Measurements from ENCODE around the gene EMCN.
"Not testable (repeated sequence)": the region's sequence is repeated elsewhere in the genome, so short reads cannot be mapped to it uniquely, and the experiment has no call there.

The EMCN gene

GRCh38 chr4:100417565-100417964 lies 100.3 kb downstream of the EMCN start:
- no peak overlapping the region for H3K4me3 ChIP-seq (replicated peaks in 1 of 2; ENCODE audit: low read depth in 2 of 2, low read length in 2 of 2)
- TF ChIP-seq CTCF (IDR thresholded peaks at IDR 0.05; ENCODE audit: low read depth, low read length) = no peak
- DNase-seq (ENCODE audit: low read depth in 2 of 2) = peak; percentile 48 to 65

GRCh38 chr4:100414016-100414790 lies 103.6 kb downstream of the EMCN start:
- TF ChIP-seq CTCF (IDR thresholded peaks at IDR 0.05; ENCODE audit: low read depth, low read length) = no peak
- no peak for DNase-seq (ENCODE audit: low read depth in 2 of 2)

GRCh38 chr4:100391863-100392262 lies 126.0 kb downstream of the EMCN start:
- peak; percentile 54 to 67 for DNase-seq (ENCODE audit: low read depth in 2 of 2)
- no peak overlapping the region for H3K4me3 ChIP-seq (replicated peaks in 1 of 2; ENCODE audit: low read depth in 2 of 2, low read length in 2 of 2)
- TF ChIP-seq CTCF (IDR thresholded peaks at IDR 0.05; ENCODE audit: low read depth, low read length) = no peak

More at GRCh38 chr4:100414016-100414790, 103.6 kb downstream of the EMCN start:
- H3K4me3 ChIP-seq (replicated peaks in 1 of 2; ENCODE audit: low read depth in 2 of 2, low read length in 2 of 2) = no peak overlapping the region

- no peak for DNase-seq (ENCODE audit: low read depth in 2 of 2)
- no peak overlapping the region for H3K4me3 ChIP-seq (replicated peaks in 1 of 2; ENCODE audit: low read depth in 2 of 2, low read length in 2 of 2)
- no peak for TF ChIP-seq CTCF (IDR thresholded peaks at IDR 0.05; ENCODE audit: low read depth, low read length)
Observed at GRCh38 chr4:100391086-100391485, 126.7 kb downstream of the EMCN start.

- no peak for TF ChIP-seq CTCF (IDR thresholded peaks at IDR 0.05; ENCODE audit: low read depth, low read length)
- no peak overlapping the region for H3K4me3 ChIP-seq (replicated peaks in 1 of 2; ENCODE audit: low read depth in 2 of 2, low read length in 2 of 2)
- DNase-seq (ENCODE audit: low read depth in 2 of 2) = no peak
Observed at GRCh38 chr4:100386270-100386669, 131.6 kb downstream of the EMCN start.

- not testable (repeated sequence) for DNase-seq (ENCODE audit: low read depth in 2 of 2); H3K4me3 ChIP-seq (replicated peaks in 1 of 2; ENCODE audit: low read depth in 2 of 2, low read length in 2 of 2)
Observed at GRCh38 chr4:100380401-100380800, 137.4 kb downstream of the EMCN start.

- TF ChIP-seq CTCF (IDR thresholded peaks at IDR 0.05; ENCODE audit: low read depth, low read length) = no peak
Observed at GRCh38 chr4:100379583-100380105, 138.2 kb downstream of the EMCN start.

More at GRCh38 chr4:100379583-100380105, 138.2 kb downstream of the EMCN start:
- no peak for DNase-seq (ENCODE audit: low read depth in 2 of 2)
- no peak overlapping the region for H3K4me3 ChIP-seq (replicated peaks in 1 of 2; ENCODE audit: low read depth in 2 of 2, low read length in 2 of 2)

Measured in cardiac fibroblast (primary cell).